WERI-Rb-1 (cell line): ENCODE measurements around the gene SLAIN1.
"Not testable (repeated sequence)": the region's sequence is repeated elsewhere in the genome, so short reads cannot be mapped to it uniquely, and the experiment has no call there.

Experiments
- DNase-seq: peaks from one replicate; pipeline ENCODE4 v3.0.0-alpha.2; 2020
- H3K27ac ChIP-seq: fragments of 250-450 bp; sonication (Bioruptor Pico); 2 replicates; pipeline ENCODE4 v1.5.1; 2020; ENCODE audit warnings: mild to moderate bottlenecking, moderate library complexity
- H3K27me3 ChIP-seq: fragments of 250-450 bp; sonication (Bioruptor Pico); 2 replicates; pipeline ENCODE4 v1.5.1; 2021; ENCODE audit warnings: mild to moderate bottlenecking, low read depth, moderate library complexity; ENCODE audit not compliant: insufficient read depth, severe bottlenecking
- H3K36me3 ChIP-seq: fragments of 250-450 bp; sonication (Bioruptor Pico); 2 replicates; pipeline ENCODE4 v1.5.1; 2020; ENCODE audit warnings: mild to moderate bottlenecking, moderate library complexity
- H3K4me3 ChIP-seq: 2 replicates; pipeline ENCODE4 v1.5.1; 2011; ENCODE audit warnings: low read depth, mild to moderate bottlenecking, control low read depth, low read length
- H3K9me3 ChIP-seq: fragments of 250-450 bp; sonication (Bioruptor Pico); 2 replicates; pipeline ENCODE4 v1.5.1; 2021; ENCODE audit warnings: mild to moderate bottlenecking, moderate library complexity; ENCODE audit not compliant: severe bottlenecking
- CTCF ChIP-seq: IDR thresholded peaks from 2 replicates; pipeline ENCODE4 v1.5.1; 2011; ENCODE audit warnings: low read depth, mild to moderate bottlenecking, control low read depth, inconsistent platforms, low read length

The SLAIN1 gene

GRCh38 chr13:77697217-77698103 is at the start of gene SLAIN1:
Gene SLAIN1, plus strand, starts transcription at chr13:77697687. Its CDS starts 227 bp downstream, at chr13:77697914.
- Histone ChIP-seq H3K9me3 (no peaks in the 10 kb centered on the region), H3K27ac (peak within 1 kb of the TSS; percentile 82), H3K36me3 (peaks cover 4% of the 10 kb centered on the region; the same call in 1 of the 2 replicates), H3K27me3 (no peaks in the 10 kb centered on the region), H3K4me3 (peak within 1 kb of the TSS; percentile 83)
- no peak for TF ChIP-seq CTCF
- DNase-seq, result peak; percentile 72

- Histone ChIP-seq H3K36me3 (no peaks in the 10 kb centered on the region), H3K4me3 (no peak overlapping the region), H3K9me3 (no peaks in the 10 kb centered on the region), H3K27ac (no peak overlapping the region), H3K27me3 (no peaks in the 10 kb centered on the region)
- no peak for DNase-seq
- TF ChIP-seq CTCF, result no peak
These were observed 47.1 kb upstream of the SLAIN1 start for GRCh38 chr13:77650409-77650808.

DNA sequence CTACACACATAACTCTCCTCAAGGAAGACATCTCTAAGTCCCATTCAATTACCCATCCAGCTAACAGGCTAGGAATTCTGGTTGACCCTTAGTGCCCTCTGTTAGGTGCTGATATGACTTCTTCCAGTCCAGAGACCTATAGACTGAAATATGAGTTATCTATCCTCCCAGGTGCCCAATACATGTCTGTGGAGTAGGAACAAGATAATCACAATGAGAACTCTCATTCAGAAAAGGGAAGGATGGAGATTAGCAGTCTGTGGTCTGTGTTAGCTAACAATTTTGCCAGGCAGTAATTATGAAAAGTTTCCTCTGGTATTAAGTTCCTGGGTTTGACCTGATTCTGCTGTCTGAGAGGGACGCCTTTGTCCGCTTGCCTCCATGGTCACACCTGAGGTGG is 44.2 kb upstream of the SLAIN1 start:
- no peak overlapping the region for H3K4me3 ChIP-seq
- H3K27me3 ChIP-seq, result no peaks in the 10 kb centered on the region
- H3K9me3 ChIP-seq, result no peaks in the 10 kb centered on the region
- no peak overlapping the region for H3K27ac ChIP-seq
- no peaks in the 10 kb centered on the region for H3K36me3 ChIP-seq
- no peak for TF ChIP-seq CTCF
- DNase-seq, result no peak

- H3K36me3 ChIP-seq, H3K27me3 ChIP-seq, H3K9me3 ChIP-seq, DNase-seq, H3K27ac ChIP-seq, H3K4me3 ChIP-seq: not testable (repeated sequence)
These were observed 37.5 kb upstream of the SLAIN1 start for GRCh38 chr13:77660016-77660415.

GRCh38 chr13:77660841-77661250 is 36.6 kb upstream of the SLAIN1 start:
- no peaks in the 10 kb centered on the region for H3K36me3 ChIP-seq
- H3K27ac ChIP-seq, result no peak overlapping the region
- H3K27me3 ChIP-seq, result no peaks in the 10 kb centered on the region
- DNase-seq, result no peak
- H3K4me3 ChIP-seq, result no peak overlapping the region
- no peaks in the 10 kb centered on the region for H3K9me3 ChIP-seq
- no peak for TF ChIP-seq CTCF

- not testable (repeated sequence) for H3K9me3 ChIP-seq, H3K27me3 ChIP-seq, DNase-seq, H3K4me3 ChIP-seq, H3K36me3 ChIP-seq, H3K27ac ChIP-seq
These were observed 35.2 kb upstream of the SLAIN1 start for GRCh38 chr13:77662301-77662700.

DNA sequence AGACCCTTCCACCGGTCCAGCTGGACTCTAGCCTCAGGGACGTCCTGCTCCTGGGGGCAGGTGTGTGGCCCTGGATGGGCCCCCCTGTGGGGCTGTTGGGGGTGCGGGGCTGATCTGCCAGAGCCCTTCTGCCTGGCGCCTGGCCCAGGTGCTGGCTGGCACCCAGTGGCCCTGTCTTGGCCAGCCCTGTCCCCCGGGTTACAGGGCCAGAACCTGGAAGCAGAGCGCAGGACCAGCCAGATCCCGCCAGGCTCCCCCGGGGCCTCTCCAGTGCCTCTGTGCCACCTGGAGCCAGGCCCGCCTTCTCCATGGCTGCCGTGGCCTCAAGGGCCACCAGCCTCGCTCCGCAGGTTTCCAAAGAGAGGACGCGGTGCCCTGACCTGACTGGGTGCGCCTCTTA is 34.7 kb upstream of the SLAIN1 start:
- H3K36me3 ChIP-seq, H3K4me3 ChIP-seq, H3K9me3 ChIP-seq, H3K27me3 ChIP-seq, H3K27ac ChIP-seq, DNase-seq: not testable (repeated sequence)
